Erythroblast (primary cell): ENCODE measurements around the gene MAT2A.

Source experiments
- GATA1 ChIP-seq: IDR thresholded peaks from 2 replicates; pipeline ENCODE4 v1.6.1; 2011; ENCODE audit warnings: low read depth, mild to moderate bottlenecking, control low read depth, low read length, moderate library complexity
- POLR2A ChIP-seq: IDR thresholded peaks from 2 replicates; pipeline ENCODE4 v1.6.1; 2011; ENCODE audit warnings: mild to moderate bottlenecking, low read length

DNA sequence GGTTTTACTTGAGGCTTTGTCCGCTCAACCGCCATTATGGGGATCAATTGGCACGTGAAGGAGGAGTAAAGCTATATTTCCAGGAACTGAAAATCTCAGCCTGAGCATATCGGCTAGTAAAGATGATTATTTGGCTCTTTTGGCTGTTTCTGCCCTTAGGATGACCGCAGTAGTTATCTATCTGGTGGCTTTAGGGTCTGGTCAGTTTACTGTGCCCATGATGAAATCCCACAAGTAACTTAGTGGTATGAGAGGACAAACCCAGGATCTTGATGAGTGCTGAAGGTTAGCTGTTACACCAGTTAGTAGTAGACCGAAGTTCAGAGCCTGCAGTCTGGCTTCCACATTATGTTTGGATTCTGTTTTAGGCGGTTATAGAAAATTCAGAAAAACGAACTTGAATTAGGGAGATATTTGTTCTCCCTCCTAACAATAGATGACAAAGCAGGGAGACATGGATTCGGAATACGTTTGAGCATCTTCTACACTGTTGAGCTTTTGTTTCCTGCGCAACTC lies 1.2 kb downstream of the MAT2A start:
- TF ChIP-seq POLR2A (peak; percentile 69), GATA1 (no peak)
